ENCODE data around the gene PKHD1.
A peak's percentile ranks its signal among the peaks of the same experiment; 100 is the strongest.

PKHD1 gene

DNA sequence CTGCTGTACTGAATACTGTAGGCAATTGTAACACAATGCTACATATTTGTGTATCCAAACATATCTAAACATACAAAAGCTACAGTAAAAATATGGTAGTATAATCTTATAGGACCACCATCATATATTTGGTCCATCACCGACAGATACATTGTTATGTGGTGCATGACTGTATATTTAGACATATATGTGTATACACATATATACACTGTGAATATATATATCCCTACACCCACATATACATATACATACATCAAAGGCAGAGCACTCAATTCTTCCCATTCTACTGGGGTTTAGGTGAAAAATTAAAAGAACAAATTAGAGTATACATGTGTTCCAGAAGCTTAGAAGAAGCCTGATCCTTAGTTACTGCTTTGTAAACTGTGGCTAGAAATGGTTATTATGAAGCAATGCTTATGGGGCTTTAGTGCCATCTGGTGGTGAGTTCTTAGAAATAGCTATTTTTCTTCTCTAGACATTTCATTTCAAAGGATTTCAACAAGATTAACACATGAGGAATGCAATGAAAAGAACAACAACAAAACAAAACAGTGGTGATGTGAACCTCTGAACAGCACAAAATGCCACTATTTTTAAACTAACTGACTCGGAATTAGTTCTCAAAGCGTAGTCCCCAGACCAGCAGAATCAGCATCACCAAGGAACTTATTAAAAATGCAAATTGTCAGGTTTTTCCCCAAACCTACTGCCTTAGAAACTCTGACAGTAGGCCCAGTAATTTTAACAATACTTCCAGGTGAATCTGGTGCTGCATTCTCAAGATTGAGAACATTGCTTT lies 38.0 kb downstream of the PKHD1 start:
- peak; percentile 51; the same call in 1 of the 2 replicates for TF ChIP-seq CTCF (IDR thresholded peaks at IDR 0.05; ENCODE audit: borderline replicate concordance, insufficient read depth, low read depth, low read length)
- H3K4me3 ChIP-seq (ENCODE audit: low read depth, low read length), result no peak overlapping the region

DNA sequence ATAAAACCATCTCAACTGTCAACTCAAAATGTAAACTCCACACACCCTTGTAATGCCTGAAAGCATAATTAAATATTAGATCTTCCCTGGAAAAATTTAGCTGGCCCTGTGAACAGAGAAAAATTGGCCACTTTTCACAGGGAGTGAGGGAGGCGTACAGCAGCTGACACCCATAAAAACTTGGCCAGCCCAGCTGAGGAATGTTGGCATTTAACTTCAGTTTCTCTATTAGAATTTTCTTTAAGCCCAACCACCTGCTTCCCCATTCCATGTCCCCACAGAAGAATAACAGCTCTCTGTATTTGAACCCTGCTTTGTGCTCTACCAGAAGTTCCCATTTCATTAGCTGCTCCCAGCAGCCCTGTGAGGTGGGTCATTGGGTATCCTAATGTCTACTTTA lies 41.0 kb downstream of the PKHD1 start:
- TF ChIP-seq CTCF (IDR thresholded peaks at IDR 0.05; ENCODE audit: borderline replicate concordance, insufficient read depth, low read depth, low read length), result no peak
- no peak overlapping the region for H3K4me3 ChIP-seq (ENCODE audit: low read depth, low read length)

GRCh38 chr6:52045481-52045880 lies 41.9 kb downstream of the PKHD1 start:
- no peak for TF ChIP-seq CTCF (IDR thresholded peaks at IDR 0.05; ENCODE audit: borderline replicate concordance, insufficient read depth, low read depth, low read length)
- no peak overlapping the region for H3K4me3 ChIP-seq (ENCODE audit: low read depth, low read length)

DNA sequence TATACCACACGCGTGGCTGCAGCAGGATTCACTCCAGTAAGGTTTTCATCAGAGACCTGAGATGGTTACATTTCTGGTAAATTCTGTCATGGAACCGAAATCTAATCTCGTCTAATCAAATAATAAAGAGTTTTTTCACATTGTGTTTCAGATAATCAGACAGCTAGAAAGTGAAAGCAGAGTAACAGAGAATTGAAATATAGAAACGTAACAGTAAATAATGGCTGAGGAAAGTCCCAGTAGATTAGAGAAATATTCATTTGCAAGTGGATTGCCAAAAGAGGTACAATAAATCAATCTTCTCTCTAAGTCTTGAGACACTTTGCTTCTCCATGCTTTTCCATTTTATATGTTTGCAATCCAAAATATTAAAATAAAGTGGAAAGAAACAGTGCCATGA lies 42.4 kb downstream of the PKHD1 start:
- no peak overlapping the region for H3K4me3 ChIP-seq (ENCODE audit: low read depth, low read length)
- no peak for TF ChIP-seq CTCF (IDR thresholded peaks at IDR 0.05; ENCODE audit: borderline replicate concordance, insufficient read depth, low read depth, low read length)

- H3K4me3 ChIP-seq (ENCODE audit: low read depth, low read length), result no peak overlapping the region
- no peak for TF ChIP-seq CTCF (IDR thresholded peaks at IDR 0.05; ENCODE audit: borderline replicate concordance, insufficient read depth, low read depth, low read length)
Observed at GRCh38 chr6:52042141-52042885, 45.1 kb downstream of the PKHD1 start.

DNA sequence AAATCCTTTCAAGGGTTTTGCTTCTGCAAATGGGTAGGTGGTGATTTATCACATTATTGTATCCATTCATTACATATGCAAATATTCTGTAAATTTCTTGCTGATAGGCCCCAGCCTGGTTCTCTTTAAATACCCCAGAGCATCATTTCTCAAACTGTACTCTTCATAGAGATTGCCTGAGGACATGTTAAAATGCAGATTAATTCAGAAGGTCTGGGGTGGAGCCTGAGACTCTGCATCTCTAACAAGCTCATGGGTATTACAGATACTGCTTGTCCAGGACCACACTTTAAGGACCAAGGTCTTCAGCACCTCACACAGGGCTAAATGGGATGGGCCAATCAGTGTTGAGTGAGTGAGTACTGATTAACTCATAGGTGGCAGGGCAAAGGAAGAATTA lies 46.3 kb downstream of the PKHD1 start:
- TF ChIP-seq CTCF (IDR thresholded peaks at IDR 0.05; ENCODE audit: borderline replicate concordance, insufficient read depth, low read depth, low read length), result no peak
- H3K4me3 ChIP-seq (ENCODE audit: low read depth, low read length), result no peak overlapping the region

DNA sequence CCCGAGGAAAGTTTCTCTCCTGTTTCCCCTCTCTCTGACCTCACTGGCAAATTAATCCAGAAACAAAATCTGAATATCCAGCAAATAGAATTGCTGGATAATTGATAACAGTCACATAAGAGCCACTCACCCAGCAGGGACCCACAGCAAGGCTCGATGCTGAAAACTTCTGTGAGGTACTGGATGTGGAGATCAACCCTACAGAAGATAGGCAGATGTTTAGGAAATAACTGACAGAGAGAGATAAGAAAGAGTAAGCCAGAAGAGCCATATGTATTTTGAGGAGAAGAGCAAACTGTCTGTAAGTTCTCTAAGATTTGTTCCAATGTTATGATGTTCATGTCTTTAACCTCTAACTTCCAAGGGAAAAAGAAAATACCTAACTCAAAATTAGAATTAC lies 59.7 kb downstream of the PKHD1 start:
- H3K4me3 ChIP-seq (ENCODE audit: low read depth, low read length), result no peak overlapping the region
- TF ChIP-seq CTCF (IDR thresholded peaks at IDR 0.05; ENCODE audit: borderline replicate concordance, insufficient read depth, low read depth, low read length), result no peak
